ENCODE data around the gene MAST4.

The MAST4 gene

DNA sequence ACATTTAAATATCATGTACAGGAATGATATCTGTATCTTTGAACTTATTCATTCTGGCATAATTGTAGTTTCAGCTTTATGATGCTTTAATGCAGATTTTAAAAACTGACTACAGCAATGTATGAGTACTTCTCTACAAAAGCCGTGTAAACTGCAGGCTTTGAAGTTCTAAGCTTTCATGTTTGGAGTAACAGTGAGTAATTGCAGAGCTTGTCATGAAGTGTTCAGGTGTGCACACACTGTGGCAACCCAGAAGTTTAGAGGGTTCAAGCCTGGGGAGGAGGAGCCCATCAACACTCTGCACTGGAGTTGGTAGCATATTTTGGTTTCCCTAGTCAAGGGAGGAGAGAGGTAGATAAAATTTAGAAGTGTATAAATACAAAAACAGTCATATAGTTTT lies 469.5 kb downstream of the MAST4 start:
- DNase-seq (ENCODE audit: low read depth): no peak
- H3K4me3 ChIP-seq (ENCODE audit: low read depth, low read length): no peak overlapping the region
- in situ Hi-C loops (cut with HindIII; ENCODE audit: low sequenced_read_pairs): no loop called here
- TF ChIP-seq, protein P1, sequence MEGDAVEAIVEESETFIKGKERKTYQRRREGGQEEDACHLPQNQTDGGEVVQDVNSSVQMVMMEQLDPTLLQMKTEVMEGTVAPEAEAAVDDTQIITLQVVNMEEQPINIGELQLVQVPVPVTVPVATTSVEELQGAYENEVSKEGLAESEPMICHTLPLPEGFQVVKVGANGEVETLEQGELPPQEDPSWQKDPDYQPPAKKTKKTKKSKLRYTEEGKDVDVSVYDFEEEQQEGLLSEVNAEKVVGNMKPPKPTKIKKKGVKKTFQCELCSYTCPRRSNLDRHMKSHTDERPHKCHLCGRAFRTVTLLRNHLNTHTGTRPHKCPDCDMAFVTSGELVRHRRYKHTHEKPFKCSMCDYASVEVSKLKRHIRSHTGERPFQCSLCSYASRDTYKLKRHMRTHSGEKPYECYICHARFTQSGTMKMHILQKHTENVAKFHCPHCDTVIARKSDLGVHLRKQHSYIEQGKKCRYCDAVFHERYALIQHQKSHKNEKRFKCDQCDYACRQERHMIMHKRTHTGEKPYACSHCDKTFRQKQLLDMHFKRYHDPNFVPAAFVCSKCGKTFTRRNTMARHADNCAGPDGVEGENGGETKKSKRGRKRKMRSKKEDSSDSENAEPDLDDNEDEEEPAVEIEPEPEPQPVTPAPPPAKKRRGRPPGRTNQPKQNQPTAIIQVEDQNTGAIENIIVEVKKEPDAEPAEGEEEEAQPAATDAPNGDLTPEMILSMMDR (IDR thresholded peaks at IDR 0.05; ENCODE audit: low read depth, low read length, missing control alignments): no peak

- TF ChIP-seq, protein P1 (IDR thresholded peaks at IDR 0.05; ENCODE audit: low read depth, low read length, missing control alignments): no peak
- in situ Hi-C loops (cut with HindIII; ENCODE audit: low sequenced_read_pairs): no loop called here
- H3K4me3 ChIP-seq (ENCODE audit: low read depth, low read length): no peak overlapping the region
- DNase-seq (ENCODE audit: low read depth): no peak
Measured at GRCh38 chr5:67066815-67067214, 470.6 kb downstream of the MAST4 start.

GRCh38 chr5:67073045-67073680 lies 477.0 kb downstream of the MAST4 start:
- in situ Hi-C loops (cut with HindIII; ENCODE audit: low sequenced_read_pairs): no loop called here
- no peak overlapping the region for H3K4me3 ChIP-seq (ENCODE audit: low read depth, low read length)
- TF ChIP-seq, protein P1 (IDR thresholded peaks at IDR 0.05; ENCODE audit: low read depth, low read length, missing control alignments): no peak
- no peak for DNase-seq (ENCODE audit: low read depth)

GRCh38 chr5:67077296-67077695 lies 481.1 kb downstream of the MAST4 start:
- no peak for DNase-seq (ENCODE audit: low read depth)
- no peak overlapping the region for H3K4me3 ChIP-seq (ENCODE audit: low read depth, low read length)
- TF ChIP-seq, protein P1 (IDR thresholded peaks at IDR 0.05; ENCODE audit: low read depth, low read length, missing control alignments): no peak
- in situ Hi-C loops (cut with HindIII; ENCODE audit: low sequenced_read_pairs): no loop called here

DNA sequence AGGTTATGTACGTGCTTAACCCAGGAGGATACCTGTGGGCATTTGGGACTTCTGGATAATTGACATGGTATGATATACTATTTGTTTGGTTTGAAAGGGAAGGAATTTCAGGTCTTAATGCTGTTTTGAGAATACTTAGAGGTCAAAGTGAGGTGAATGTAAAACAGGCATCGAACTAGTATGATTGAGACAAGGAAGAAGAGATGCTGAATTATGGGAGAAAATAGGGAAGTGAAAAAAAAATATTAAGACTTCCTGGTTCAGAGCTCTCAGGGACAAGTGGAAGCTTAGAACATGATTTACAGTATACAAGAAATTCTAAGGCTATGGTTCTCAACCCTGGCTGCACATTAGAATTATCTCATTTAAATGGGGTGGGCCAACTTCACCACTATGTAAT lies 485.1 kb downstream of the MAST4 start:
- TF ChIP-seq, protein P1 (IDR thresholded peaks at IDR 0.05; ENCODE audit: low read depth, low read length, missing control alignments): no peak
- in situ Hi-C loops (cut with HindIII; ENCODE audit: low sequenced_read_pairs): no loop called here
- H3K4me3 ChIP-seq (ENCODE audit: low read depth, low read length): no peak overlapping the region
- no peak for DNase-seq (ENCODE audit: low read depth)

- DNase-seq (ENCODE audit: low read depth): no peak
- H3K4me3 ChIP-seq (ENCODE audit: low read depth, low read length): no peak overlapping the region
- TF ChIP-seq, protein P1 (IDR thresholded peaks at IDR 0.05; ENCODE audit: low read depth, low read length, missing control alignments): no peak
- in situ Hi-C loops (cut with HindIII; ENCODE audit: low sequenced_read_pairs): no loop called here
Measured at GRCh38 chr5:67082941-67083340, 486.7 kb downstream of the MAST4 start.
